ENCODE measurements around the gene TXK.
"Not testable (repeated sequence)": the region's sequence is repeated elsewhere in the genome, so short reads cannot be mapped to it uniquely, and the experiment has no call there.

The TXK gene

DNA sequence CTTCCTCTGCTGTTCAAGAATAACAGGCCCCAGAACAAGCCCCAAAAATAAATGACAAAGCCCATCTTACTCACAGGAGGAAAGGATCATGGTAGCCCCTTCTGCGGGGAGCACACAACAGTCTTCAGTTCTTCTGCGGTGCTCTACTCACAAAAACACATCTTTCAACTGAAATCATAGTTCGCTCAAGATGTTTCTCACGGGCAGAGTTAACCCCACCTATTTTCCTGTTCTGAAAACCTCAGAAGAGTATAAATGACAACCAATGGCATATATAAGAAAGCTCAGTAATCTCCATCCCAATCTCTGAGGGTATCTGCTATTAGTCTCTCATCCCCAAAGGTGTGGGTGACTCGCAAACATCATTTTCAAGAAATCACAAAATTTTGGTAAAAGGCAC lies at the start of gene TXK:
TSS of gene TXK (minus strand) at position 170 of the 400 bp plus-strand sequence. CDS start at position 90, 80 bp downstream.
- no peak for DNase-seq

DNA sequence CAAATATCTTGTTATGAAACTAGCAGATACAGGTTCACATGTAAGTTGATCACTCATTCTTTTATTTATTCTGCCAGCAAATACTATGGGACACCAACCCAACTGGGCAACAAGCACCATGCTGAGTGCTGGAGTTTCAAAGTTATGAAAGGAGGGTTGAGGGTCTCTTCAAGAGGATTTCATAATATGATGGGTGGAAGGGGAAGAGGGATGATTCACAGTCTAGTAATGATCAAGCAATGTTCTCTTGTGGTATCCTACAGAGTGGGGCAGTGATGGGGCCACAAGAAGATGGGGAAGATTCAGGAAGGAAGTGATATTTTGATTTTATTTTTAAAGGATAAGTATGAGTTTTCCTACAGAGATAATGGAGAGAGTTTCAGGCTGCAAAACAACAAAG lies 46.2 kb upstream of the TXK start:
- DNase-seq, result no peak

- DNase-seq, result no peak
These were observed 44.9 kb upstream of the TXK start for GRCh38 chr4:48178931-48179330.

DNA sequence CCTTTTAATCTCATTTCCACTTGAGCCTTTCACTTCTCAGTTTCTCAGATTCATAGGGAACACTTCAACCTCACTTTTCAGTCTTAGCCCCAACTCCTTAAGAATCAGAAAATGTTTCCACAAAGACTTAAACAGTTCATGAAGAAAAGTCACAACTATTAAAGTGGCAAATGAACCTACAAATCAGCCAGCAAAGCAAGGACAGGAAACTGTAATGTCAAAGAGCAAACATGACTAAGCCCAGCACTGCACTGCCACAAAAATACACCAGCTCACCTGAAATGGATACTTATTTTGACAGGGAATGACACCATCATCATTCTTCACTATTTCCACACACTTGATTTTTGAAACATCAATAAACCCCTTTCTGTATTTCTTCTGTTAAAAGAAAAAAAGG lies 41.8 kb upstream of the TXK start:
- no peak for DNase-seq

DNA sequence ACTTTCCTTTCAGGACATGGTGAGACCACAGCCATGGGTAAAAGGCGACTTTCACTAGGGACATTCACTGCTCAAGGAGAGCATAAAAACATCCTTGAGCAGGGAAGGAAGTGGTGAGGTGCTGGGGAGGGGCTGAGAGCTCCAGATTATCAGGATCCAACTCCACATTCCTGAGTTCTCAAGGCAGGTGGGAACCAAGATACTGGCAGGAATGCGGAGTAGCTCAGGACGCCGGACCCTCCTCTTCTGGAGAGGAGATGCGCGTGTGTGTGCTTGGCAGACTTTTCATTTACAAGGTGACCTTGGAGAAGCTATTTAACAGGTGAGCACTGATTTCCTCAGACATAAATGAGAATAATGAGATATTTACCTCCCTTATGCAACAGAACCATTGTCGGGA lies 41.3 kb upstream of the TXK start:
- no peak for DNase-seq

DNA sequence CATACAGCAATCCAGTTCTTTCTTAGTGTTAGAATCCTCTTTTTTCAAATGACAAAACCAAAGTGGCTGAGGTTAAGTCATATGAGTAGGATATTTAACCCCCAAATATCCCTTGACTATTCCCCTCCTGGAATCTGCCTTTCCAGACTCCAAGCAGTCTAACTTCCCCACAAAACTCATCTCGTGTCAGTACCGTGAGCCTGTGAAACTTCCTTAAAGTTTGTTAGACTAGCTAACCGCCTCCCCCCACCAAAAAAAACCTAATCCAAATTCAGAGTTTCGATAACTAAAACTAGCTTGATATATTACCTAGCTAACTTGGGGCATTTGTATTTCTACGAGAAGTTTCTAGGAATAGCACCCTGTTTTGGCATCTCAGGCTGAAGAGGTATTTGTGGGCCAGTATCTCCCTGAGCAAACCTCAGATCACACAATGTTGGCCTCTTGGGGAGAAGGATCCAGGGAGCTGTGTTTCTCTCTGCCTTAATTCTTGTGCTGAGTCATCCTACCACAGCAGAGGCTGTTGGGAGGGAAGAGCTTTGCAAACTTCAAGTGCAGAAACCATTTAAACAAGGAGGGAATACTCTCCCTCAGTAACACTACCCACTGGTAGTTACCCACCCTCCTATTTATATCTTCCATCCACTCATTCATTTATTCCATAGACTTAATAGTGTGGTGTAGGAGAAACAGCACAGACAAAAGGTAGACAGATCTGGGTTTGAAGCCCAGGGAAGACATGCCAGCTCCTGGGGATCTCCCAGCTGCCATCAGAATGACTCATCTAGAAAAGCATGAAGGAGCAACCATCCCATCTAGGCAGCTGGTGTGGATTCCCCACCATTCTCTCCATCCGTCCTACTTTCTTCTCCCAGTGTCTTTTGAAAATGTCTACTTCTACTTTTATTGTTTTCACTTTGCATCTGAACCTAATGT lies 39.3 kb upstream of the TXK start:
- DNase-seq, result peak in 2 of 58 donors; percentile 1 to 4

GRCh38 chr4:48172651-48173050 lies 38.6 kb upstream of the TXK start:
- DNase-seq, result no peak

DNA sequence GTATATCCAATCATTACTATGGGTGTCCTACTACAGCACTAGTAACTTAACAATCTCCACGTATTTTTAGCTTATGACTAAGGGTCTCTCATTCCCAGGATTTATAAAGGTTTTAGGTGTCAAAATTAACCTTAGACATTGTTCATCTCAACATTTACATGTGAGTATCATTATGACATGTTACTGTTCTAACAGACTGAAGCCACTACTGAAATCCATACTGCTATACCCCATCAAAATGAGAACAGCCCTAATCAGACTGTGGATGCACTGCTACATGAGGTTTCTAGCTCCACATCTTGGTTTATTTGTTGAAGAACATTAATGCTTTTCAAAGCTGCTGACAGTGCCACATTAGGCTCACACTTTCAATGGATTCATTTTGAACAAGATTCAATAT lies 35.6 kb upstream of the TXK start:
- no peak for DNase-seq

- no peak for DNase-seq
These were observed 33.7 kb upstream of the TXK start for GRCh38 chr4:48167538-48168263.

DNA sequence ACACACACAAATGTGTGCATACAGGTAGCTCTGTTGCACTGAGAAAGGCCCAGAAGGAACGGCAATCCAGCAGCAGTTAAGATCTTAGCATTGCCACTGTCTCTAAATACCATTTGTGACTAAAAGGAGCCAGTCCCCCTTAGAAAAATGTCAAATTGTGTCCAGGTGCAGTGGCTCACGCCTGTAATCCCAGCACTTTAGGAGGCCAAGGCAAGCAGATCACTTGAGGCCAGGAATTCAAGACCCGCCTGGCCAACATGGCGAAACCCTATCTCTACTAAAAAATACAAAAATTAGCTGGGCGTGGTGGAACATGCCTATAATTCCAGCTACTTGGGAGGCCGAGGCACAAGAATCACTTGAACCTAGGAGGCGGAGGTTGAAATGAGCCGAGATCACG lies 30.5 kb upstream of the TXK start:
- not testable (repeated sequence) for DNase-seq

DNA sequence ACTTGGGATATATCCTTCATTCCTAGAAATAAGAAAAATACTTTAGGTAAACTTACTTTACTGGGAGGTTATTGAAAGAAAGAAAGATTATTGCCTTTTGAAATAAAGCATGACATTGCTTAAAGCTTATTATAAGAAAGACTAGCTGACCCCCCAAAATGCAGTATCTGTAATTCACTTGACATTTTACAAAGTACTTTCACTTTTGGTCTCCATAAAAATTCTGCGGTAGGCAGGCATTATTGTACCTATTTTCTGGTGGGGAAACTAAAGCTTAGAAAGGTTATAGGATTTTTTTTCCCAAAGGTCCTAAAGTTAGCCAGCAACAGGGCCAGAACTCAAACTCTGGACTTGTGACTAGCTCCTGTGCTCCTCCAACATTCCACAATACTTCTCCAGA lies 29.7 kb upstream of the TXK start:
- DNase-seq, result no peak

GRCh38 chr4:48162162-48162561 lies 28.1 kb upstream of the TXK start:
- peak in 3 of 58 donors; percentile 6 to 17 (median 15) for DNase-seq

GRCh38 chr4:48157271-48157670 lies 23.2 kb upstream of the TXK start:
- no peak for DNase-seq

DNA sequence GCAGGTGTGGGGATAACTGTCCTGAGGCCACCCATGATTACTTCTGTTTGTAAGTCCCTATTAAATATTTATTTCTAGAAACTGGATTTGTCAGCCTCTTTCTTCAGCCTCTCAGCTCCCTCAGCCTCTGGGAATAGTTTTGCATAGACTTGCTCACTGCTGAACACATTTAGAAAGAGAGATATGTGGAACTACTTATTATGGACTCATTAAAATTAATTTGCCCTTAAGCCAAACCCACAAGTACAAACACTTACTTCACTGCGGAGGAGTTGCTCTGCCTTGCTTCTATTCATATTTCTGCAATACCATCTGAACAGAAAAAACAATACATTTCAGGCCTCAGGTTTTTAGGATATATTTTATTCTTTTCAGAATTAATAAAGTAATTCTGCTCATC lies 22.4 kb upstream of the TXK start:
- no peak for DNase-seq

GRCh38 chr4:48153791-48154550 lies 19.9 kb upstream of the TXK start:
- no peak for DNase-seq

GRCh38 chr4:48152259-48152658 lies 18.2 kb upstream of the TXK start:
- DNase-seq, result no peak

DNA sequence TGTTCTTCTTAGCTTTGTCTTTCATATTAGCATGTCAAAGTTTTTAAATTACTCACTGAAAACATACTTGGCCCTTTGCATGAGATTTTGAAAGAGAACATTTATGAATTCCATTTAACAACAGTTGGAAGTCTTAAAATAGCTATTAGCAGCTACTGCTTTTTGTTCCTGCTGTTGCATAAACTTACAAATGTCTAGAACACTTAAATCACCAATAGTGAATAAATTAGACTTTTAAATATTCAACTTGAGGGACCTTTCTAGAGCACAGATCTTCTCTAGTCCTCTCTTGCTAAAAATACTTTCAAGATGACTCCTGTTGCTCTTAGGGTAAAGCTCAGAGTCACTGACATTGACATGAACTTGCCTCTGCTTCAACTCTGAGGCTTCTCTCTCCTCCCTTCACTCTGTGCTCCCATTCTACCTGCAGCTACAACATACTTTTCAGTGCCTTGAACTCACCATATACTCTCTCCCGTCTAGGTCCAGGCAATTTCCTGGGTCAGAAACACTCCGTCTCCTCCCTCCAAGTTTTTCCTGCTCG lies 15.8 kb upstream of the TXK start:
- no peak for DNase-seq

DNA sequence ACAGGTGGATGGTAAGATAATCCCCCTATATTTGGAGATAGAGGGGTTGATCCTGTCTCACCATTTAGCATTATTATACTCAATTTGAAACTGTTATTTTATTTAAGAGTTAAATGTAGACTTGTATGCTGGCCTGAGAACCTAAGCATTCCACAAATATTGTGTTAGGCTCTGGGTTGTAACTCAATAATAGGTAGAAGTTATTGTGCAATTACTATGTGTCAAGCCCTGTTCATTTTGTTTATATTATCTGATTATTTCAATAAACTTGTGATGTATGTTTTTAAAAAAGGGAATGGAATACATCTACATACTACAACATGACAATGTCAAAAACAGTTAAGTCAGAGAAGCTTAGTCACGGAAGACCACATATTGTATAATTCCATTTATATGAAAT lies 13.6 kb upstream of the TXK start:
- DNase-seq, result no peak

DNA sequence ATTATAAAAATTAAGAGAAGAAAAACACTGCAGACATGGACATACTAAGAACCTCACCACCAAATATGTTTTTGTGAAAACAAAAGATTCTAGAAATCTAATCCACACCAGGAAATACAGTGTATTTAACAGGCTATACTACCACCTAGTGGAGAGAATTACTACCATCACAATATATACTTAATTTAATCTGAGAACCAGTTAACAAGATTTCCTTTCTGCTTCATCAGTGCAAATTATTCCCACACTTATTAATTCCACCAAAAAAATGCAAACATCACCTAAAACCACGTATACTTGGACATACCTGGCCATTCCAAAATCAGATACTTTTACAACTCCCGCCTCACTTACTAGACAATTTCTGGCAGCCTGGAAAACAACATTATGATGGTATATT lies 7.0 kb upstream of the TXK start:
- no peak for DNase-seq

DNA sequence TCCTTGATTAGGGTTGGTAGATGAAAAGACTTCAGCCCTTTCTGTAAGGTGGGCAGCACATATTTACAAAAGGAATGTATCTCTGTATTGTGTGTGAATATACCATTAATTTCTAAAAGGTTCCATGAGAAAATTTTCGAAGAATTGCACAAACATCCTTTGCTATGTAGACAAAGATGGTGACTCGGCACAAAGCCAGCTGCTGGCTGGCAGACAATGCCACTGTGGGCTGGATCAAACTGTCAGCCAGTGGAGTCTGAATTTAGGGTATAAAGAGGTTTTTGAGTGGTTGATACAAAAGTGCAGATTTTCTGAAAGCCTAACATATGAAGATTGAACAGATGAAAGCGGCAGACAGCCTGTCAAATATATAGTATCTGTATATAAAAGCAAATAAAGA lies 5.6 kb upstream of the TXK start:
- peak in 11 of 58 donors; percentile 2 to 27 (median 11) for DNase-seq

DNA sequence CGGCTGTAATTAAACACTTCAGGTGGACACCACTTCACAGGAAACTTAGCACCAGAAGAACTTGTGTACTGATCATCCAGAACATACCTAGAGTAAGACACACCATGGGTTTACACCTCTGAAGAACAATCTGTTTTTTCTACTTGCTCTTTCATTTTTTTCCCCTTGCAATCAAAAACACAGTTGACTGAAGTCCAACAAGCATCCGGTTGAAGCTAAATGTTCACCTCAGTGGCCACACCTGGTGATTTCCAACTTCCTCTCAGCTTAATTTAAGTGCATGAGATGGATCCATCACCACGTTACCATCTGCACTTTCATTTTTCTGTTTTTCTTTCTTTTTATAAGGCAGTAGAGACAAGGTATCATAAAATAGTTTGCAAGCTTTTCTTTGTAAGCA lies 4.9 kb upstream of the TXK start:
- DNase-seq, result no peak

DNA sequence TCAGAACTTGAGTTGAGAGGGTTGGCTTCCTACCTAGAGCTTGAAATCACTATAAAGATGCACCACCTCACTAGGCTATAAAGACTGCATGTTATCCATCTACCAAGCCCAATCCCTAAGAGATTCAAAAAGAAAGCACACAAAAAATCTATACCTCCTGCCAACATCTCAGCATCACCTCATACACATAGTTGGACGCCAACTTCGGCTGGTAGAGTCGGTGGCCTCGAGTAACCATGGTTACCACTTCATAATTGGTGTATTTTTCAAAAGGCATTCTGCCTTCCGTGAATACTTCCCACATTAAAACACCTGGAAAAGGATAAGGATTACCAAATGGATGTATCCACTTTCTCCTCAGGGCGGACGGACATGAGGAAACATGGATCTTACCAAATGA lies 4.5 kb upstream of the TXK start:
- DNase-seq, result no peak

Measured in anterior cingulate cortex (tissue), 58 donors.